Fibroblast of mammary gland (primary cell): ENCODE data around the gene ACSL1.

Source experiments
- DNase-seq: peaks from one replicate; pipeline ENCODE4 v3.0.0-alpha.2; 2010; ENCODE audit warnings: low read depth
- H3K4me3 ChIP-seq: 2 replicates; pipeline ENCODE4 v1.5.1; 2011; ENCODE audit warnings: low read depth, mild to moderate bottlenecking, low read length, moderate library complexity; ENCODE audit not compliant: control insufficient read depth
- CTCF ChIP-seq: conservative IDR thresholded peaks from 2 replicates; pipeline ENCODE4 v1.5.1; 2011; ENCODE audit warnings: low read depth, low read length, inconsistent platforms; ENCODE audit not compliant: control insufficient read depth, insufficient read depth

Gene ACSL1

GRCh38 chr4:184823014-184823413 is 2.8 kb downstream of the ACSL1 start:
- no peak for TF ChIP-seq CTCF
- DNase-seq: no peak
- H3K4me3 ChIP-seq: no peak overlapping the region

- TF ChIP-seq CTCF: no peak
- no peak for DNase-seq
- no peak overlapping the region for H3K4me3 ChIP-seq
These were observed 3.4 kb downstream of the ACSL1 start for GRCh38 chr4:184822356-184822755.

GRCh38 chr4:184821242-184821641 is 4.5 kb downstream of the ACSL1 start:
- H3K4me3 ChIP-seq: no peak overlapping the region
- TF ChIP-seq CTCF: no peak
- DNase-seq: no peak

GRCh38 chr4:184819786-184820185 is 6.0 kb downstream of the ACSL1 start:
- DNase-seq: no peak
- no peak for TF ChIP-seq CTCF

GRCh38 chr4:184818216-184818564 is 7.6 kb downstream of the ACSL1 start:
- DNase-seq: no peak
- H3K4me3 ChIP-seq: no peak overlapping the region
- TF ChIP-seq CTCF: no peak

More at GRCh38 chr4:184819786-184820185, 6.0 kb downstream of the ACSL1 start:
- no peak overlapping the region for H3K4me3 ChIP-seq

GRCh38 chr4:184817494-184818215 is 8.1 kb downstream of the ACSL1 start:
- peak; percentile 16 for DNase-seq
- no peak overlapping the region for H3K4me3 ChIP-seq
- TF ChIP-seq CTCF: no peak

- no peak overlapping the region for H3K4me3 ChIP-seq
- no peak for DNase-seq
- TF ChIP-seq CTCF: no peak
These were observed 8.8 kb downstream of the ACSL1 start for GRCh38 chr4:184816962-184817361.
